GM19238 (cell line): Measurements from ENCODE around the gene ARHGAP28.
"Not testable (repeated sequence)": the region's sequence is repeated elsewhere in the genome, so short reads cannot be mapped to it uniquely, and the experiment has no call there.

Experiments used
- DNase-seq: peaks from one replicate; pipeline ENCODE4 v3.0.0; 2011; ENCODE audit warnings: low spot score; ENCODE audit not compliant: insufficient read length

ARHGAP28 gene

DNA sequence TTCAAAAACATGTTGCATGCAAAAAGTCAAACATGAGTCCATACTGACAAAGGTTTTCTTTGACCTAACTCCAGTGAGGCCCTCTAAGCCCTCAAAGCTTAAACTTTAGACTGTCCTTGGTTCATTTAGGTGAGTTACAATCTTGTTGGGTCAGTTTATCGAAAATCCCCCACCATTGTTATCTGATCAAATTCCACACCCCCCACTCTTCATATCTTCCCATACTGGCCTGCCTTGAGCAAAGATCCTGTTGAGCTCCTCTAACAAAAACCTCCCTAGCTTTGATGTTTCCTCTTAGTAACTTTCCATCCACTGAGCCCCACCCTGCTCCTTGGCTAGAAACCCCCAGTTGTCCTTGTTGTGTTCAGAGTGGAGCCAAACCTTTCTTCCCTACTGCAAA is 193.7 kb downstream of the ARHGAP28 start:
- DNase-seq = no peak

DNA sequence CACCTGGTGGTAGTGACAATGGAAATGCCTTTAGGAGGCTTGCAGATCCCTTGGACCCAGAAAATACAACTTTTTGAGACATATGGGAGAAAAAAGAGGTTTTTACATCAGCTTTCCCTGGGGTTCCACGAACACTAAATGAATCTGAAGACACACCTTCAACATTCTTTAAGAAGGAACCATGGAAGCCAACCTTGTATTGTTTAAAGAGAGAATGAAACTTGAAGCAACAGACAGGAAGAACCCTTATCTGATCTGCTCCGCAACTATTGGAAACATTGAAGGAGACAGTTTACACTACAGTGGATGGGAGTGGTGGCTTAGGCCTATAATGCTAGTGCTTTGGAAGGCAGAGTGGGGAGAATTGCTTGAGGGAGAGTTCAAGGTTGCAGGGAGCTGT is 197.6 kb downstream of the ARHGAP28 start:
- DNase-seq = no peak

DNA sequence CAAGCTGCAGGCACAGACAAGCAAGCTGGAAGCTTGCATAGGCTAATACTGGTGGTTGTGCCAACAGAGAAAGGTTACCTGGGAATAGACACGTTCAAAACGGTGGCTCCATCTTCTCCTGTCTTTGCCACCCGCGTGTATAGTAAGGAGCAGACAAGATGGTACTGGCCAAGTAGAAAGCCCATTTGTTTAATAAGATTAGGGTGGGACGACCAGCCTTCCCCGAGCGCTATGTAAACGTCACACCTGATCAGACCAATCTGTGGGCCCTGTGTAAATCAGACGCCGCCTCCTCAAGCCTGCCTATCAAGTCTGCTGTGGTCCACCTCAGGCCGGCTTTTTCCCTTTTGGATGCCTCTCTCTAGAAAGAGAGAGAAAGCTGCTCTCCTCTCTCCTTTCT is 198.8 kb downstream of the ARHGAP28 start:
- DNase-seq = no peak

DNA sequence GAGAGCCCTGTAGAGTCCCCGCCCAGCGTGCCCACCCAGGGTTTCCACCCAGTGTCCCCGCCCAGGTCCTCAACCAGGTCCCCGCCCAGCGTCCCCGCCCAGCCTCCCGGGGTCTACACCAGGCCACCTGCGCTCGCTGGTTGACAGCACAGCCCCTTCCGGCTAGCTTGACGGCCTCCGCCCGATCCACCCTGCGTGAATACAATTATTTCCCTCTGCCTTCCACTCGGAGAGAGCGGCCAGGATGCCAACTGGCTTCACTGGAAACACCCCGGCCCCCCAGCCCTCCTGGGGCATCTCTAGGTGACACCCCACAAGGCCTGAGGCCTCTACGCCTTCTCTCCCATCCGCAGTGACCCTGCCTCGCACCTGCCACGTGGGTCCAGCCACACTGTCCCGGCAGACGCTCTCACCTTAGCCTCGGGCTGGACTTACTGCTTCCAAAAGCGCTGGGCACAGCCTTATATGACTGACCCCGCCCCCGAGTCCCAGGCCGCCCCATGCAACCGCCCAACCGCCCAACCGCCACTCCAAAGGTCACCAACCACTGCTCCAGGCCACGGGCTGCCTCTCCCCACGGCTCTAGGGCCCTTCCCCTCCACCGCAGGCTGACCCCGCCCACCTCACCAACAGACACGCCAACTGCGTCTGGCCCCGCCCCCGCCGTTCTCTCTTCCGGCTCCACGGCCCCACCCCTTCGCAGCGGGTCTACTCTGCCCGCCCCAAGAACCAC is 200.0 kb downstream of the ARHGAP28 start:
- no peak for DNase-seq

DNA sequence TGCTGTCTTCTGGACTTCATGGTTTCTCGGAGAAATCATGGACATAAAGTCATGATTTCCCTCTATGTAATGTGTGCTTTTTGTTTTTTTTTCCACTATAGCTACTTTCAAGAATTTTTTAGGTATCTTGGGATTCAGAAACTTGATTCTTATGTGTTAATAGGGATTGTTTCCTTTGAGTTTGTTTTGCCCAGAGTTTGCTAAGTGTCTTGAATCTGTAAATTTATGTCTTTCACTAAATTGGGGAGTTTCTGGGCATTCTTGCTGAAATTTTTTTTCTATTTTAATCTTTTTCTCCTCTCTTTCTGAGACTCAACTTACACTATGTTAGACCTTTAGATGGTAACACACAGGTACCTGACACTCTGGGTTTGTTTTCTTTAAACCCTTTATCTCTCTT is 205.3 kb downstream of the ARHGAP28 start:
- no peak for DNase-seq

DNA sequence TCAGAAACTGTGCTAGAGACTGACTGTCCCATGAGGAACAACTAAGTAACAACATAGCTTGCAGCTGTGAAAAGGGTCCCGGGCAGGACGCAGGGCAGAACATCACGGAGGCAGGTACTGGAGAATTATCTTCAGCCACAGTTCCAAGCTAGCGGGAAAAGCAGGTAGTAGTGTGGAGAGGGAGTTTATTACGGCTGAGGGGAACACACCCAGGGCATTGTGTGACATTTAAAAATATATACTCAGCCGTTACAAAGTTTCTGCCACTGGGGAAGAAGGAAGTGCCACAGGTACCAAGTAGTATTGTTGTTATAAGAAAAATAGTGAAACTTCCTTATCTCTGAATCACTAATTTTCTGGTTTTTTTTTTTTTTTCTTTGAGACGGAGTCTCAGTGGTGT is 208.5 kb downstream of the ARHGAP28 start:
- no peak for DNase-seq

DNA sequence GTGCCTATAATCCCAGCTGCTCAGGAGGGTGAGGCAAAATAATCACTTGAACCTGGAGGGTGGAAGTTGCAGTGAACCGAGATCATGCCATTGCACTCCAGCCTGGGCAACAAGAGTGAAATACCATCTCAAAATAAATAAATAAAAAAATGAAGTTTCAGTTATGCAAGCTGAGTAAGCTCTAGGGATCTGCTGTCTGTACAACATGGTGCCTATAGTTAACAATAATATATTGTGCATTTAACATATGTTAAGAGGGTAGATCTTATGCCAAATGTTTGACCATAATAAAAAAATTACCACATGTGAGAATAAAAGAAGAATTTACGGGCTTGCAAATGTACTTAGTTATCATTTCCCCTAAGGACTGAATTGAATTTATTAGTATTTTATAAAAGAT is 208.9 kb downstream of the ARHGAP28 start:
- DNase-seq = not testable (repeated sequence)

DNA sequence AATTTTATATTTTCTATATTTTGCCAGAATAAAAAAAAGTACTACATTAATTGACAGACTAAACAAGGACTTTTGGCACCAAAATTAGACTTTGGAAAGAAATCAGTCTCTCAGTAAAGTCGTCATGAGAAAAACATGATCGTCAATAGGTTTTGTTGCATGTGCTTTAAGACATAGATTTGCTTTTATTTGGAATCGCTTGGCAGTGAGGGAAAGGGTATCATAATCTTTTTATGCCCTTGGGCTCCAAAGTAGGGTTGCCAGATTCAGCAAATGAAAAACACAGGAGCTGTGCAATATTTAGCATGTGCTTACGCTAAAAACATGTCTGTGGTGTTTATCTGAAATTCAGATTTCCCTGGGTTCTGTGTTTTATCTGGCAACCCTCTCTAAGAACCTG is 210.5 kb downstream of the ARHGAP28 start:
- no peak for DNase-seq

DNA sequence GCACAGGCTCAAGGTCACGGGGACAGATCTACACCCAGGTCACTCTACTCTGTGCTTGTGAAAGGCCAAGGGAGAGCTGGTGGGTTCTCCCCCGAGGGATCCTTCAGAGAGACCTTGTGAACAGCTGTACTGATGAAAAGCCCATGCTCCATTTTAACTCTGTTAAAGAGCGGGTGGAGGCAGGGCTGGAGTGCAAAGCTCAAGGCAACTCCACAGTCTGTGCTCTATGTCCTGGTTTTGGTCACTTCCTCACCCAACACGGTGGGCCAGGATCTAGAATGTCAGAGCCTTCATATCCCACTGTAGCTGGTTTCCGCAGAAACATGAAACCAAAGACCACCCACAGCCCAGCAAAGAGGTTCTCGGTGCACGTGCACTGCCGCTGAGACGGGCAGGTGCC is 210.9 kb downstream of the ARHGAP28 start:
- no peak for DNase-seq

DNA sequence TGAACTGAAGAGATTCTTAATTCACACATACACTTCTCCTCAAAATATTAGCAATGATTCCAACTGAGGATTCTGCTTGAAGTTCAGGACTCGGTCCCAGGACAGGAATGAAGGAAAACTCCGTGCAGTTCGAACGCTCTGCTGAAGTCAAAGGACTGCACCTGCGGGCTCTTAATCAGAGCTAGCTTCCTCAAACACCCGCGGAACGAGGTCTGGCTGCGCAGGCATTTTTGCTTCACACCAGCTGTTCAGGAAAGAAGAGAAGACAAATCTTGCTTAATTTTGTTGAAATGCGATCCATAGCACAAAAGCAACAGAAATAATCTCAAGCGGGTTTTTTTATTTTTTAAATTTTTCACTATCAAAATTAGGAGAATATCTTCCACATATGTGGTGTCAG is 212.5 kb downstream of the ARHGAP28 start:
- no peak for DNase-seq

DNA sequence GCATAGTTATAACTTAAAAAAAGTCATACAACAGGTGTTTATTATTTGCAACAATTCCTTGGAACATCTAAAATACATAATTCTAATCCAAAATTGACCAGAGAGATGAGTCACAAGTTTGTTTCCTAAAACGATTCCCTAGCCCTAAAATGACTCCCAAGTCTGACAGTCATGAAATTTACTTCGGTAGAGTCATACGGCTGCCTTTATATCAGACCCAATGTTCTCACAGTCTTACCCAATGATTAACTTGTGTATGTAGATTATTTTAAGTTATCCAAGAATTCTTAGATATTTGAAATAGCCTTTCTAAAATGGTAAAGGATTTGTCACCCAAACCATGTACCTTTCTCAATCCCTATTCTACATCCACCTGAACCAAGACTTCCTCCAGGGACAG is 213.2 kb downstream of the ARHGAP28 start:
- DNase-seq = no peak

DNA sequence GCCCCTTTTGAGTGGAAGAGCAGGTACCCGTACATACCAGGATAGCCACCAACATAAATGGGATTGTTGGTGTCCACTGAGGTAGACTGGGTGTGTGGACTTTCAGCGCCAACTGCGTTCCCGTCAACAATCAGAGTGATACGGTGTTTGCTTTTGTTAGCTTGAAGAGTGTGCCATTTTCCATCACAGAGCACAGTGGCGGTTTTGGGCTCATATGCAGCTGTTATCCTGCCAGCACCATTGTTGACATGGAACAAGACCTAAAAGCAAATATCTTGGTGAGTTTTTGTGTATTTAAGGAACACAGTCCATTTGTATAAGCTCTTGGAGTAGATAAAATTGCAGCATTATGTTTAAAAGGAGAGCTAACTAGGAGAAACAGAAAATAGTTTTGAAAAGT is 213.6 kb downstream of the ARHGAP28 start:
- no peak for DNase-seq

DNA sequence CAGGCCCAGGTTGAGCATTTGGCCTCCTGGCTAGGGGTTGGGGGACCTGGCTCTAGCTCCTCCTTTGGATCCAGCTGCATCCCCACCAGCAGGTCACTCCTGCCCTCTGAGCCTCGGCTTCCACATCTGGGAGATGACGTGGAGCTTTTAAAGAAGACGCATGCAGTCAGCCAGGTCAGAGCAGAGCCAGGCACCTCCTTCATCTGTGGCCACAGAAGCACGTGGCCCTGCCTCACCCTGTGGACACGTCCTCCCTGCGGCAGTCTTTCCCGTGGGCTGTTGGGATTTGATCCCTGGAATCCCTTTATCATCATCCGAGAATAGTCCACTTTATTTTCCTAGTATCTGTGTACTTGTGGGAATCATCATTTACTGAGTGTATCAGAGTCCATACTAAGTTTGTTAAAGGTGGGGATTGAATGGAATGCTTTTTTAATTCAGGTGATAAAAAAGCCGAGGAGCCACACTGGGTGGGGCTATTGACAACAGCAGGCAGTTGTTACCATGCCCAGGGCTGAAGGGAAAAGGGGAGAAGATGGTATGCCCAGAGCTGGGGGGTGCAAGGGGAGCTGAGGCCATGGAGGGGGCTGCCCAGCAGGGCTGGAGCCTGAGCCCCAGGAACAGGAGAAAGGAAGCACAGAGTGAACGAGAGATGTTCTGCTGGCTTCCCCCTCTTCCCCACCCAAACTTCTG is 218.0 kb downstream of the ARHGAP28 start:
- DNase-seq = no peak

DNA sequence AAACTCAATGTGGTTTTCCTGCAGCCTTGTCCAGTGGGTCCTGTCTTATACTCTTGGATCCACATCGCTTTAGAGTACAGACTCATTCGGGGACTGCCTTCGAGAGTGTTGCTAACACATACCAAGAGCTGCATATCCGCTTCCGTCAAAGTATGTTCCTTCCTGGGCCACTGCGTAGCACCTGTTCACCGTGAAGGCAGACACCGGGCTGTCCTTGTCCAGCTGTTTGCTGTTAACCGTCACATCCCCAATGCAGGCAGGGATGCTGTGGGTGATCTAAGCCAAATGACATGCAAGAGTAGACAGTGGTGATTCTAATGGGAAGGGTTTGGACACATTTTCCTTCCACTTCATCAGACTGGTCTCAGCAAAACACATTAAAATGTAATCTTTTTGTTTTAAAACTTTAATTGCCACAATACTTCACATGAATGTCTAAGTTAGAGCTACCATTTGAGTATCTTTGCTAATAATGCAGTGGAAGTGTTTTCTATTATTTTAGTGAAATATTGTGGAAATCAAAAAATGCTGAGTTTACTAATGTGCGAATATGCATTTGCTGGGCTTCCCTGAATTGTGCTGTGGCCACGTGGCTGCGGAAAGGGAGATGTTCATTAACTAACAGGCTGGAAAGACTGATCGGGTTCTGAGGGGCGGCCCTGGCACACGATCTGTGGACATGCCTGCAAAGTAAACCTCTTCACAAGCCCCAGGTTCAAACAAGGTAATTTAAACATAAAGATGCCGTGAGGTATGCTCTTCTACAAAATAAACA is 219.0 kb downstream of the ARHGAP28 start:
- no peak for DNase-seq

DNA sequence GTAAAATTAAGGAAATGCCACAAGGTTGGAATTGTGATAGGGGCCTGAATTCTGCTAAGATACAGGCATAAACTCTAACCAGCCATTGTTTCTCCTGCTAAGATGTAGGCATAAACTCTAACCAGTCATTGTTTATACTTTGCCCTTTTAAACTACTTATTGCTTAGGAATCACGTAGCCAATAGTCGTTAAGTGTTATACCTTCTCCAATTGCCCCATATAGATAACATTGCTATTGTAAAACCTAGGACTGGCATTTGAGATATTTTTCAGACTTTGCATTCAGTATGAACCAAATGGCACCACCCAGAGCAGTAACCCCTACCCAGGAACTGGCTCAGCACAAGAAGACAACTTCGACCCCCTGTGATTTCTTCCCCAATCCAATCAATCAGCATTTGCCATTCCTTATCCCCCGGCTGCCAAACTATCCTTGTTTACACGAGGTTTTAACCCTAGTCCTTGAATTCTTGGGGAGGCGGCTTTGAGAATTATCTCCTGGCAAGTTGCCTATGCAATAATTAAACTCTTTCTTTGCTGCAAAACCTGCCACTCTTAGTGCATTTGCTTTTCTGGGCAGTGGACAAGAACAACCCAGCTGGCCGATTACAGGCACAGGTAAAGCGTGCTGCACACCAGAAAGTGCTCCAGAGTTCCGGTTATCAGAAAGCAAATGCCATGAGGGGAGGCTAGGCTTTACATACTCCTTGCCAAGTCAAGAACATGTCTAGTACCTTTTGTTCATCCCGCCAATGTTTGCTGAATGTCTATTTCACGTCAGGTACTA is 220.5 kb downstream of the ARHGAP28 start:
- no peak for DNase-seq

DNA sequence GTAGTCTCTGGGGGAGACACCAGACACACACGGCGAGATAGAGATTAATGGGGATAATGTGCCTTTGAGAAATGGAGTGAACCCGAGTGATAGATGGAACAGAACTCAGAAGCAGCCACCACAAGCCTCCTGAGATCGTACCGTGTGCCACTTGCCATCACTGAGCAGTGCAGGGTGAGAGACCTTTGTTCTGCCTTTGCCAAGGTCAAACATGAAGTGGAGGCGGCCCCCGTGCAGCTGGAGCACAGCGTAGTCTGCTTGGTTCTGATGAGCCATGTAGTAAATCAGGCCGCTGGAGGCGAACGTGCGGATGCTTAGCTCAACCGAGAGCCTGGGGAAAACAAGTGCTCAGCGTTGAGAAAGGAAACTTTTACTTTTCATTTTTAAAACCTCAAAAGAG is 221.1 kb downstream of the ARHGAP28 start:
- DNase-seq = no peak

DNA sequence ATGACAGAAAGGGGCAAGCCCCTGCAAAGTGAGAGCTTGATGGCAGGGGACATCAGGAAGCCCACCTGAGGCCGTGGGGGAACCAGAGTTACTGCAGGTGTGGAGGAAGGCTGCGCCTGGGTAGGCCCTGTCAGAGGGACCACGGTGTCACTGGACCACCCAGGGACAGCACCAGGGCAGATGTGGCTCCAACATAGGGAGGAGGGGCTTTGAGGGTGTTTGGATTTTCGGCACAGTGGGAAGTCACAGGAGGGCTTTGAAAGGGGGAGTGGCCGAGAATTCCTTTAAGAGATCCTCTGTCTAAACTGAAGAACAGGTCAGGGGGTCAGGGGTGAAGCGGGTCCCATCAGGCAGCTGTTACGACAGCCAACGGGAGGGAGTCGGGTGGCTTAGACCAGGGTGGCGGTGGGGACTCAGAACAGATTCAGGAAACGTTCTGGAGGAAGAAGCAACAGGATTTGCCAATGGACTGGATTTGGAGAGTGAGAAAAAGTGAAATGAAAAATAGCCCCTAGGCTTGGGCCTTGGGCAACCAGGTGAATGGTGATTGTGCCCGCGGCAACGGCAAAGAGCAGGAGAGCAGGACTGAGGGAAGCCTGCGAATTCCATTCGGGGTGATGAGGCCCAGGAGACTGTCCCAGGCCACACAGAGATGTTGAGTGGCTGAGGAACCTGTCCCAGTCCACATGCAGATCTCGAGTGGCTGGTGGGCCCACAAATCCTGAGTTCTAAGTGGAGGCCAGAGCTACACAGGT is 222.0 kb downstream of the ARHGAP28 start:
- DNase-seq = no peak

DNA sequence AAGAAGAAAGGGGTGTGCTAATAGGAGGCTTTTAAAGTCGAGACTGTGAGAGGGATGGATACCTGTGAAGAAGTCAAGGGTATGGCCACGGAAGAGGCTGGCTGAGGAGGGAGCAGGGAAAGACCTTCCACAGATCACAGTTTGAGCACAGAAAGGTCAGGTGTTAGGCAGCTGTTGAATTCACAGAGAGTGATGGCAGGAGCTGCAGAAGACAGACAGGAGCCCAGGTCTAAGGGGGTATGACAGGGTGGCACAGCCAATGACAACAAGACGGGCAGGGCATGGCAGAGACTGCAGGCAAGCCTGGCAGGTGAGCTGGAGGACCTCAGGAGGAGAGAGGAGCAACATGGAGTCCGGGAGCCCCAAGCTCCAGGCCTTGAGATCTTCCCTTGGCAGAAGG is 225.0 kb downstream of the ARHGAP28 start:
- DNase-seq = no peak

DNA sequence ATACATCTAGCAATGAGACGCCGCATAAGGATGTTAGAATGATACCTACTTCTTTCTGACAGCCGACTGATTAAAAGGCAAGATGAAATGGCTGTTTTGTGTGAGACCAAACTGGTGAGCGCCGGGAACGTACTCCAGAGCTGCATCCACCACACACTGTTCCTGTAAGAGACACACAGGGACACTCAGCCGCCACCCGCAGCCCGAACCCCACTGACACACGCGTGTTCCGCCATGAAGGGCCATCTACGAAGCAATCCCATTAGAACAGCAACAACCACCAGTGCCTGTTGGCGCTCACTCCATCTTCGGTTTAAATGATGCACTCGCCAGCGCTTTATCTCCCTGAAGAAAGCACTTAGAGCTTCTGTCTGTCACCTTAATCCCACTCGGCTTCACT is 225.8 kb downstream of the ARHGAP28 start:
- DNase-seq = no peak

DNA sequence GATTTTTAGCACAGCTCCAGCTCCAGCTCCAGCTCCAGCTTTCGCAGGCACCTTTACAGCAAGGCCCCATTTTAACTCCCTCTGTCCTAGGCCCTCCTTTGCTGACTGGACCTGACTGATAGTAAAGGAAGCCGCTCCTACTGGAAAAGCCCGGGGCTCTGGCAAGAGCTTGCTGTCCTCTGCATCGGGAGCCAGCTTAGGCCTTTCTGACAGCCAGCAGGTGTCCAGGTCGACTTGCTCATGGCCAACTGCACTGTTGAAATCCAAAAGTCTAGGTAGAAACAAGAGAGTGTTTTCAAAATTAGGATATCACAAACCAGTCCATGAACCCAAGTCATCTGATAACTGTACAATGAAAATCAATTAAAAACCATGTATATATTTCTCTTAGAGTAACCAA is 227.0 kb downstream of the ARHGAP28 start:
- DNase-seq = no peak

DNA sequence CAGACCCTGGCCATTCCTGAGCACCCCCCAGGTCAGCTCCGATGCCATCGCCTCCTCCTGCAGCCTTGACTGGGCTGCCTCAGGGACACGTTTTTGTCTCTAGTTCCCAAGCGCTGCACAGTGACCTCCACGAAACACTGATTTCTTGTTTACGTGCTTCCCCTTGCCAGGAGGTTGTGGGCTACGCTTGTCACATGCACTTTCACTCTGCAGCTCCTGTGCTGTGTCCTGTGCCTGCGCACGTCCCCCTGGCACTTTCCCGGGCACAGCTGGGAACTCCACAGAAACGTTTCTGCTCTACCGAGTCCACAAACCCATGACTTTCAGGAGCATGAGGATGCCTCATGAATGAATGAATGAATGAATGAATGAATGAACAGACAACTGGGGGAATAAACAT is 227.5 kb downstream of the ARHGAP28 start:
- DNase-seq = no peak
